ENCODE results near the gene KMT5C. TPM values are rescaled to one million over a fixed set of nuclear protein-coding genes. Genes with fewer than 3 reads are reported as not detected.

KMT5C gene
- total RNA-seq, 2 experiments from 2014 or later, result 22.8 to 36.1 TPM

GRCh38 chr19:55348317-55349034 lies 8.8 kb downstream of the KMT5C start:
- ChIA-PET CTCF (ENCODE audit: unreplicated experiment) (no interaction called here), POLR2A (interaction anchor here (0.6 to 0.7 kb wide), 2 partner anchors 259 to 507 kb away, joined by 4 to 5 read pairs; no protein-coding TSS in a partner anchor)
- Histone ChIP-seq H3K4me1 (ENCODE audit: insufficient read depth, low read length, poor library complexity, severe bottlenecking) (peaks cover 3% of the 10 kb centered on the region), H4K20me1 (ENCODE audit: insufficient read depth, low read length) (no peaks in the 10 kb centered on the region), H3K79me2 (ENCODE audit: insufficient read depth, low read depth, low read length) (no peaks in the 10 kb centered on the region), H3K27ac (ENCODE audit: low read depth, low read length, poor library complexity, severe bottlenecking) (no peak overlapping the region), H3K9me2 (ENCODE audit: insufficient read depth, low read length) (no peaks in the 10 kb centered on the region), H3K9me3 (ENCODE audit: low read length) (no peaks in the 10 kb centered on the region), H3K4me2 (ENCODE audit: low read length) (no peak overlapping the region), H3K36me3 (ENCODE audit: insufficient read depth, low read length) (no peaks in the 10 kb centered on the region), H3K4me3 (ENCODE audit: low read depth, low read length, poor library complexity, severe bottlenecking) (no peak overlapping the region), H2AFZ (ENCODE audit: low read length) (no peak overlapping the region)
- TF ChIP-seq EZH2phosphoT487 (IDR thresholded peaks at IDR 0.05; ENCODE audit: borderline replicate concordance, low read depth, low read length), result no peak
- TF ChIP-seq, protein P1, sequence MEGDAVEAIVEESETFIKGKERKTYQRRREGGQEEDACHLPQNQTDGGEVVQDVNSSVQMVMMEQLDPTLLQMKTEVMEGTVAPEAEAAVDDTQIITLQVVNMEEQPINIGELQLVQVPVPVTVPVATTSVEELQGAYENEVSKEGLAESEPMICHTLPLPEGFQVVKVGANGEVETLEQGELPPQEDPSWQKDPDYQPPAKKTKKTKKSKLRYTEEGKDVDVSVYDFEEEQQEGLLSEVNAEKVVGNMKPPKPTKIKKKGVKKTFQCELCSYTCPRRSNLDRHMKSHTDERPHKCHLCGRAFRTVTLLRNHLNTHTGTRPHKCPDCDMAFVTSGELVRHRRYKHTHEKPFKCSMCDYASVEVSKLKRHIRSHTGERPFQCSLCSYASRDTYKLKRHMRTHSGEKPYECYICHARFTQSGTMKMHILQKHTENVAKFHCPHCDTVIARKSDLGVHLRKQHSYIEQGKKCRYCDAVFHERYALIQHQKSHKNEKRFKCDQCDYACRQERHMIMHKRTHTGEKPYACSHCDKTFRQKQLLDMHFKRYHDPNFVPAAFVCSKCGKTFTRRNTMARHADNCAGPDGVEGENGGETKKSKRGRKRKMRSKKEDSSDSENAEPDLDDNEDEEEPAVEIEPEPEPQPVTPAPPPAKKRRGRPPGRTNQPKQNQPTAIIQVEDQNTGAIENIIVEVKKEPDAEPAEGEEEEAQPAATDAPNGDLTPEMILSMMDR (conservative IDR thresholded peaks at IDR 0.05; ENCODE audit: low read length), result no peak
- DNase-seq (ENCODE audit: low spot score), result no peak
- no TSS peak for BruUV-seq (replicated peaks)
- intact Hi-C loops (cut with micrococcal nuclease; ENCODE audit: unreplicated experiment), result no loop called here

GRCh38 chr19:55350620-55351315 lies 11.1 kb downstream of the KMT5C start:
- BruUV-seq (replicated peaks), result no TSS peak
- Histone ChIP-seq H3K4me1 (ENCODE audit: insufficient read depth, low read length, poor library complexity, severe bottlenecking) (peaks cover 12% of the 10 kb centered on the region), H2AFZ (ENCODE audit: low read length) (no peak overlapping the region), H4K20me1 (ENCODE audit: insufficient read depth, low read length) (no peaks in the 10 kb centered on the region), H3K9me3 (ENCODE audit: low read length) (no peaks in the 10 kb centered on the region), H3K9me2 (ENCODE audit: insufficient read depth, low read length) (no peaks in the 10 kb centered on the region), H3K4me2 (ENCODE audit: low read length) (no peak overlapping the region), H3K4me3 (ENCODE audit: low read depth, low read length, poor library complexity, severe bottlenecking) (no peak overlapping the region), H3K36me3 (ENCODE audit: insufficient read depth, low read length) (no peaks in the 10 kb centered on the region), H3K79me2 (ENCODE audit: insufficient read depth, low read depth, low read length) (no peaks in the 10 kb centered on the region), H3K27ac (ENCODE audit: low read depth, low read length, poor library complexity, severe bottlenecking) (no peak overlapping the region)
- ChIA-PET POLR2A (no interaction called here), CTCF (ENCODE audit: unreplicated experiment) (interaction anchor here (0.5 to 0.7 kb wide), 2 partner anchors 48 to 49 kb away, joined by 3 to 4 read pairs; no protein-coding TSS in a partner anchor)
- no peak for TF ChIP-seq EZH2phosphoT487 (IDR thresholded peaks at IDR 0.05; ENCODE audit: borderline replicate concordance, low read depth, low read length)
- TF ChIP-seq, protein P1 (conservative IDR thresholded peaks at IDR 0.05; ENCODE audit: low read length), result no peak
- no peak for DNase-seq (ENCODE audit: low spot score)
- intact Hi-C loops (cut with micrococcal nuclease; ENCODE audit: unreplicated experiment), result no loop called here

- BruUV-seq (replicated peaks), result no TSS peak
- no peaks in the 10 kb centered on the region for H3K9me3 ChIP-seq (ENCODE audit: low read length)
- H3K9me2 ChIP-seq (ENCODE audit: insufficient read depth, low read length), result no peaks in the 10 kb centered on the region
- H3K4me2 ChIP-seq (ENCODE audit: low read length), result no peak overlapping the region
- TF ChIP-seq EZH2phosphoT487 (IDR thresholded peaks at IDR 0.05; ENCODE audit: borderline replicate concordance, low read depth, low read length), result no peak
- TF ChIP-seq, protein P1 (conservative IDR thresholded peaks at IDR 0.05; ENCODE audit: low read length), result no peak
- intact Hi-C loops (cut with micrococcal nuclease; ENCODE audit: unreplicated experiment), result no loop called here
- no peak overlapping the region for H3K4me3 ChIP-seq (ENCODE audit: low read depth, low read length, poor library complexity, severe bottlenecking)
- no peaks in the 10 kb centered on the region for H3K79me2 ChIP-seq (ENCODE audit: insufficient read depth, low read depth, low read length)
- CTCF ChIA-PET (ENCODE audit: unreplicated experiment), result no interaction called here
- no peaks in the 10 kb centered on the region for H4K20me1 ChIP-seq (ENCODE audit: insufficient read depth, low read length)
- H3K36me3 ChIP-seq (ENCODE audit: insufficient read depth, low read length), result no peaks in the 10 kb centered on the region
- POLR2A ChIA-PET, result no interaction called here
- H3K4me1 ChIP-seq (ENCODE audit: insufficient read depth, low read length, poor library complexity, severe bottlenecking), result peaks cover 12% of the 10 kb centered on the region
- DNase-seq (ENCODE audit: low spot score), result no peak
- H2AFZ ChIP-seq (ENCODE audit: low read length), result no peak overlapping the region
- no peak overlapping the region for H3K27ac ChIP-seq (ENCODE audit: low read depth, low read length, poor library complexity, severe bottlenecking)
Observed at GRCh38 chr19:55352040-55352439, 12.4 kb downstream of the KMT5C start.

Measured in OCI-LY7 (cell line).